Measurements from ENCODE around the gene TPX2.

TPX2 gene

GRCh38 chr20:31831771-31832306, 92.7 kb downstream of the TPX2 start:
- no peak overlapping the region for H3K4me3 ChIP-seq (ENCODE audit: low read depth, low read length)
- no peak for DNase-seq (ENCODE audit: low read depth)
- TF ChIP-seq MAX (IDR thresholded peaks at IDR 0.05; ENCODE audit: low read depth, low read length) (no peak), POLR2A (IDR thresholded peaks at IDR 0.05; ENCODE audit: extremely low read depth, insufficient read length) (no peak), CTCF (IDR thresholded peaks at IDR 0.05; ENCODE audit: low read depth, low read length) (no peak), MYC (IDR thresholded peaks at IDR 0.05; ENCODE audit: low read depth, low read length) (no peak)

GRCh38 chr20:31833130-31833930, 94.2 kb downstream of the TPX2 start:
- DNase-seq (ENCODE audit: low read depth): peak; percentile 72
- no peak overlapping the region for H3K4me3 ChIP-seq (ENCODE audit: low read depth, low read length)
- peak; percentile 7; the same call in 1 of the 2 replicates for TF ChIP-seq MAX (IDR thresholded peaks at IDR 0.05; ENCODE audit: low read depth, low read length)
- no peak for TF ChIP-seq POLR2A (IDR thresholded peaks at IDR 0.05; ENCODE audit: extremely low read depth, insufficient read length)
- peak; percentile 89 for TF ChIP-seq CTCF (IDR thresholded peaks at IDR 0.05; ENCODE audit: low read depth, low read length)

- TF ChIP-seq POLR2A (IDR thresholded peaks at IDR 0.05; ENCODE audit: extremely low read depth, insufficient read length) (no peak), CTCF (IDR thresholded peaks at IDR 0.05; ENCODE audit: low read depth, low read length) (no peak), MYC (IDR thresholded peaks at IDR 0.05; ENCODE audit: low read depth, low read length) (no peak), MAX (IDR thresholded peaks at IDR 0.05; ENCODE audit: low read depth, low read length) (no peak)
Observed at GRCh38 chr20:31833931-31834521, 94.9 kb downstream of the TPX2 start.

GRCh38 chr20:31835554-31835953, 96.5 kb downstream of the TPX2 start:
- TF ChIP-seq MYC (IDR thresholded peaks at IDR 0.05; ENCODE audit: low read depth, low read length) (no peak), MAX (IDR thresholded peaks at IDR 0.05; ENCODE audit: low read depth, low read length) (no peak), POLR2A (IDR thresholded peaks at IDR 0.05; ENCODE audit: extremely low read depth, insufficient read length) (no peak), CTCF (IDR thresholded peaks at IDR 0.05; ENCODE audit: low read depth, low read length) (no peak)
- no peak for DNase-seq (ENCODE audit: low read depth)

More at GRCh38 chr20:31833931-31834521, 94.9 kb downstream of the TPX2 start:
- DNase-seq (ENCODE audit: low read depth): no peak
- no peak overlapping the region for H3K4me3 ChIP-seq (ENCODE audit: low read depth, low read length)

GRCh38 chr20:31835977-31836852, 97.1 kb downstream of the TPX2 start:
- peak; percentile 96 for DNase-seq (ENCODE audit: low read depth)
- TF ChIP-seq MYC (IDR thresholded peaks at IDR 0.05; ENCODE audit: low read depth, low read length) (no peak; the same call in 1 of the 2 replicates), MAX (IDR thresholded peaks at IDR 0.05; ENCODE audit: low read depth, low read length) (0 out of 2 replicates have a peak, but pooled peaks have one; percentile 9)
- H3K4me3 ChIP-seq (ENCODE audit: low read depth, low read length): no peak overlapping the region

More at GRCh38 chr20:31835554-31835953, 96.5 kb downstream of the TPX2 start:
- no peak overlapping the region for H3K4me3 ChIP-seq (ENCODE audit: low read depth, low read length)
